Mesodermal cell (in vitro differentiated cells): ENCODE data around the gene XIRP1.

Experiments
- H3K27ac ChIP-seq: 2 replicates; pipeline ENCODE4 v1.7.0; 2013; ENCODE audit warnings: mild to moderate bottlenecking, low read depth, low read length, moderate library complexity; ENCODE audit not compliant: severe bottlenecking
- H3K36me3 ChIP-seq: 2 replicates; pipeline ENCODE4 v1.7.1; 2013; ENCODE audit warnings: mild to moderate bottlenecking, low read length, moderate library complexity; ENCODE audit not compliant: control insufficient read depth, insufficient read depth
- H3K4me1 ChIP-seq: one replicate; pipeline ENCODE4 v1.7.1; 2013; ENCODE audit warnings: mild to moderate bottlenecking, low read length; ENCODE audit not compliant: insufficient read depth, control insufficient read depth, poor library complexity, severe bottlenecking
- H3K4me3 ChIP-seq: 2 replicates; pipeline ENCODE4 v1.7.0; 2013; ENCODE audit warnings: low read length, control low read depth, mild to moderate bottlenecking; ENCODE audit not compliant: insufficient read depth, poor library complexity, severe bottlenecking; ENCODE audit errors: extremely low read depth
- H3K9me3 ChIP-seq: 2 replicates; pipeline ENCODE4 v1.7.1; 2013; ENCODE audit warnings: mild to moderate bottlenecking, low read length, moderate library complexity; ENCODE audit not compliant: control insufficient read depth
- WGBS, 2 experiments: methylation state at CpG; one replicate each; pipeline ENCODE4 v1.1.5; 2013; ENCODE audit warnings: missing lambda C conversion rate in 2 of 2; ENCODE audit not compliant: insufficient coverage in 2 of 2; 5-methylcytosine and 5-hydroxymethylcytosine counted together

Gene XIRP1

GRCh38 chr3:39193391-39193790, 996 bp upstream of the XIRP1 start:
- H3K4me1 ChIP-seq = peaks cover 44% of the 10 kb centered on the region
- H3K4me3 ChIP-seq = no peak overlapping the region
- H3K9me3 ChIP-seq = no peaks in the 10 kb centered on the region
- WGBS, 2 experiments = 75 to 92% methylated on average over 1 to 3 of the region's 7 CpGs
- H3K27ac ChIP-seq = peak overlapping the region; percentile 45
- no peaks in the 10 kb centered on the region for H3K36me3 ChIP-seq

- Histone ChIP-seq H3K4me3 (no peak overlapping the region), H3K36me3 (no peaks in the 10 kb centered on the region), H3K27ac (no peak overlapping the region), H3K9me3 (no peaks in the 10 kb centered on the region), H3K4me1 (peaks cover 40% of the 10 kb centered on the region)
- WGBS, 2 experiments = 80 to 84% methylated on average over 1 to 2 of the region's 3 CpGs
These were observed 622 bp downstream of the XIRP1 start for GRCh38 chr3:39191773-39192172.

DNA sequence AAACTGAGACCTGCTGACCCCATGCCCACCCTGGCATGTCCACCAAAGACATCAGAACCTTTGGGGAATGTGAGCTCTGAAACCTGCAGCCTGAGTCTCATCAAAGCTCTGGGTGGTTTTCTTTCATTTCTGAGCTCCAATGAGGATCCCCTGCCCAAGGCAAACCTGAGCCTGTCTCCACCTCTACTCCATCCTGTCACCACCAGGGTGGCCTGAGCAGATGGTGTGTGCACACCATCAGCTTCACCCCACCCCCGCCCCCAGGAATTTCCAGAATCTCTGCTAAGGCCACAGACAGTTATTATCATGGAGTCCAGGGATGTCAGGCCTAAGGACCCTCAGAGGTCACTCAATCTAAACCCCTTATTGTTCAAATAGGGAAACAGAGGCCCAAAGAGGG, 1.3 kb downstream of the XIRP1 start:
- Histone ChIP-seq H3K36me3 (no peaks in the 10 kb centered on the region), H3K9me3 (no peaks in the 10 kb centered on the region), H3K27ac (no peak overlapping the region), H3K4me1 (peaks cover 36% of the 10 kb centered on the region), H3K4me3 (no peak overlapping the region)
- no CpG with 5 or more reads among the region's 1 CpG for WGBS, 2 experiments

DNA sequence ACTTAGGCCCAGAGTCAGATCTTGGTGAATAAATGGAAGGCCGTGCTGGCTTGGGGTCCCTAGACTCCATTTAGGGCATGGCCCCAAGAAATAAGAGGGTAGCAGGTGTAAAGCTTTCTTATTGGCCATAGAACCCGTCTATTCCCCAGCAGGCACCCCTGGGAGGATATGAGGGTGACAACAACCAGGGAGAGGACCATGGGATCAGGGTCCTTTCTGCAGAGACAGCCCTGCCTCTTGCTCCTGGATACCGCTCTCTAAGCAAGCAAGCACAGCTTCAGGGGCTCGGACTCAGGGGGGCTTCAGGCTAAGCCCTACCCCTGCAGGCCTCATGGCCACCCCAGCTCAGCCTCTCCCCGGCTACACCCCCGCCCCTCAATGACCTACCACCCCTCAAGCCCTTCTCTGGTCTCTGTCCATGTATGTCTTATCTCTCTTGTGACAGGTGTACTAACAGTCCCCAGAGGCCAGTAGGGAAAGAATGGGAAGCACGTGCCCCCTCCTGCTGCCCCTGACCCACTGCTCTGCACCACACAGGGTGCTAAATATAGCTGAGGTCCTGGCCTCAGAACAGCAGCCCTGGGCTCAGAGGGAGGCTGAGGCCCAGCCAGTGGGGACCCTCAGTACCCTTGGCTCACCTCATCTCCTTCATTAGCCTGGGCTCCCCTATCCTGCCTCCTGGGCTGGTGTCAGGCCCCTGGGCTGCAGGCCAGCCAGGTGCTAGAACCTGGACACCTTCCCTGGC, 1.9 kb downstream of the XIRP1 start:
- WGBS, 2 experiments = 67 to 76% methylated on average over 3 to 5 of the region's 7 CpGs

DNA sequence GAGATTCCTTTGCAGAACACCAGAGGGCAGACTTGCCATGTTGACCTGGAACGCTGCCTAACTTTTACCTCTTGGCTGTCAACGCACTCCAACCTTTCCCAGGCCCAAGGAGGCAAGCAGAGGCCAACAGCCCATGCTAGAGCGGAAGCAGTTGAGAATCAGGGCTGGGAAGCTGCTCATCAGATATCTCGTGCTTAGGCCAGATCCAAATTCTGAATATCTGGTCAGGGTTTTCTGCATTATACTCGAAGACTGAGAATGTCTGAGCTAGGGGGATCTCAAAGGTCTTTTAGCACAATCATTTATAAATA, 2.5 kb downstream of the XIRP1 start:
- Histone ChIP-seq H3K36me3 (no peaks in the 10 kb centered on the region), H3K9me3 (no peaks in the 10 kb centered on the region), H3K4me3 (no peak overlapping the region), H3K27ac (peak overlapping the region; percentile 8), H3K4me1 (peaks cover 36% of the 10 kb centered on the region)
- 8 to 20% methylated on average over 2 of the region's 5 CpGs for WGBS, 2 experiments

More for the DNA sequence above, 1.9 kb downstream of the XIRP1 start:
- Histone ChIP-seq H3K9me3 (no peaks in the 10 kb centered on the region), H3K4me3 (no peak overlapping the region), H3K4me1 (peaks cover 36% of the 10 kb centered on the region), H3K36me3 (no peaks in the 10 kb centered on the region), H3K27ac (peak overlapping the region; percentile 8)

DNA sequence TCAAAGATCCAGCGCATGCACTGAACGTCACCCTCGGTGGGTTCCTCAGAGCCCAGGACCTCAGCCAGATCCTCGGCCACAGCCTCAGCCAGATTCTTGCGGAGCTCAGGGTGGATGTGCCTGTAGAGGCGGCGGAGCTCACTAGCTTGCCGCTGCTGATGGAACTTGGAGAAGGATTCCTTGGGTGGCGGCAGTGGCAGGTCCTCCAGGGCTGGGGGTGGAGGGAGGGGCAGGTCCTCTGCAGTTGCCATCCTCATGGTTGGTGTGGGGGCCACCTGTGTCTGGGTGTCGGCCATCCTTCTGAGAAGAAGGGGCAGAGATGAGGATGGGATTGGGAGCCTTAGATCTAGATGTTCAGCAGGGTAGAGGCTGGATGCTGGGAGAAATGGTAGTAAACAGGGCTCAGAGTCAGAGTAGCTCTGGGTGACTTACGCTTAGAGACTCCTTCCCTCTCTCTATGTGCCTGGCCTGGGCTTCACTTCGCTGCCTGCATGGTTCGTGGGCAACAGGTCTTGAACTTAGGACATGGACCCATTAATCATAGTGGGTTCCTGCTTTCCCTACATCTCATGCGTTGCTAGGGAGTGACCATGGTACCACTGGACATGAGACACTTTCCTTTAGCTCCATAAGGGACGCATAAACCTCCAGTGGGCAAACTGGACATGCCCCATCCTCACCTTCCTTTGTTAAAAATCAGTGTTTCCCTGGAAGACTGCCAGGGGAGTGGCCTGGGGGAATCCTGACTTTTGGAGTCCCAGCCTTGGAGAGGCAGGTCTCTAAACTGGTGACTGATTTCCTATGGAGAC, 3.0 kb downstream of the XIRP1 start:
- Histone ChIP-seq H3K4me3 (no peak overlapping the region), H3K4me1 (peaks cover 36% of the 10 kb centered on the region), H3K27ac (no peak overlapping the region), H3K36me3 (no peaks in the 10 kb centered on the region), H3K9me3 (no peaks in the 10 kb centered on the region)
- 83 to 87% methylated on average over 11 to 15 of the region's 15 CpGs for WGBS, 2 experiments

DNA sequence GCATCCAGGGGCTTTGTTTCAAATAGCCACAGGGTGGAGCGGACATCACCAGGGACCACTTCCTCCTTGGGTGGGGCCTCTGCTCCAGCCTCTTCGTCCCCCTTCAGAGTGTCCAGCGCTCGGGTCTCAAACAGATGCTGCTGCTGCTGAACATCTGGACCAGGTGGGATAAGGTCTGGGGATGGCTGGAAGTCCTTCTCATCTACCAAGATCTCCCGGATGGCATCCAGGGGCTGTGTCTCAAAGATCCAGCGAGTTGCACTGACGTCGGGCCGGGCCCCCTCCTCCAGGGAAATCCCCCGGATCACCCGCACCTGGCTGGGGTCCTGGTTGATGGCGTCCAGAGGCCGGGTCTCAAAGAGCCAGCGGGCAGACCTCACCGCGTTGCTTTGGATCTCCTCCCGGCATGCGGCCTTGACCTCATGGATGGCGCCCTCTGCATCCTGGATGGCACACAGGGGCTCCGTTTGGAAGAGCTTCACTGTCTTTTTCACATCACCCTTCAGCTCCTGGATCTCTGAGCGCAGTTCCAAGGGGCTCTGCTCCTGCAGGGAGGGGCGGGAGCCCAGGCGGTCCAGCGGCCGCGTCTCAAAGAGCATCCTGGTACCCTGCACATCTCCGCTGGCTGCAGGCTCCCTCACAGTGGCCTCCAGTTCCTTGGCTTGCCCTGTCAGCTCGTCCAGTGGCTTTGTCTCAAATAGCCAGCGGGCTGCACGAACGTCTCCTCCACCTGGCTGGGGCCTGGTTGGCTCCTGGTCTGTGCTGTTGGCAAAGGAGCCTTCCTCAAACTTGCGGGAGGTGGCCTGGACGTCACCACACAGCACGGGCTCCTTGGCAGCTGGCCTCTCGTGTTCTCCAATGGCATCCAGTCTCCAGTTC, 3.9 kb downstream of the XIRP1 start:
- Histone ChIP-seq H3K27ac (no peak overlapping the region), H3K36me3 (no peaks in the 10 kb centered on the region), H3K9me3 (no peaks in the 10 kb centered on the region), H3K4me1 (peaks cover 31% of the 10 kb centered on the region), H3K4me3 (no peak overlapping the region)
- WGBS, 2 experiments = 93 to 94% methylated on average over 31 to 33 of the region's 35 CpGs

DNA sequence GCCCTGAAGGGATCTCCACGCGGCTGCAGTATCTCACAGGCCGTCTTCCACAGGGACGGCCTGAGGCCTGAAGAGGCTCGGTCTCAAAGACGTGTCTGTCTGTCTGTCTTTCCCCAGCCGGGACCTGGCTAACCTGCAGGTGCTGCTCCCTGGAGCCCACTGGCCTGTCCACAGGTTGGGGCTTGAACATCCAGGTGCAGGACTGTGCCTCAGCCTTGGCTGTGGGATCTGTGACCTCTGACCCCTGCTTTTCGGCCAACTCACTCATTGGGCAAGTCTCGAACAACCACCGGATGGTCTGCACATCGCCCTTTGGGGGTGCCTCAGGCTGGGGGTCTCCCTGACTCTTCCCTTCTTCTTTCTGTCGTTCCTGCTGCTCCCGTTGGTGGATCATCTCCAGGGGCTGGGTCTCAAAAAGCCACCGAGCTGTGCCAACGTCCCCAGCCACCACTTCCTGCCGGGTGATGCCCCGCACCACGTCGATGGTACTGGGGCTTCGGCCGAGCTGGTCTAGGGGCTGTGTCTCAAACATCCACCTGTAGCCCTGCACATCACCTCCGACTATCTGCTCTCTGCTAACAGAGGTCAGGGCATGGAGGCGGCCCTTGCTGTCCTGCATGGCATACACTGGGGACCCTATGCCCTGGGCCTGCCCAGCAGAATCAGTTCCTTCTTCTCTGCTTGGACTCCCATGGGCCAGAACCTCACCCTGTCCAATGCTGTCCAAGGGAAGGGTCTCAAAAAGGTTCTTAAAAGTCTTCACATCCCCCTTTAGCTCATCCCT, 4.8 kb downstream of the XIRP1 start:
- Histone ChIP-seq H3K4me1 (peaks cover 22% of the 10 kb centered on the region), H3K4me3 (no peak overlapping the region), H3K27ac (no peak overlapping the region), H3K9me3 (no peaks in the 10 kb centered on the region), H3K36me3 (no peaks in the 10 kb centered on the region)
- WGBS, 2 experiments = 92 to 96% methylated on average over 22 to 23 of the region's 23 CpGs

DNA sequence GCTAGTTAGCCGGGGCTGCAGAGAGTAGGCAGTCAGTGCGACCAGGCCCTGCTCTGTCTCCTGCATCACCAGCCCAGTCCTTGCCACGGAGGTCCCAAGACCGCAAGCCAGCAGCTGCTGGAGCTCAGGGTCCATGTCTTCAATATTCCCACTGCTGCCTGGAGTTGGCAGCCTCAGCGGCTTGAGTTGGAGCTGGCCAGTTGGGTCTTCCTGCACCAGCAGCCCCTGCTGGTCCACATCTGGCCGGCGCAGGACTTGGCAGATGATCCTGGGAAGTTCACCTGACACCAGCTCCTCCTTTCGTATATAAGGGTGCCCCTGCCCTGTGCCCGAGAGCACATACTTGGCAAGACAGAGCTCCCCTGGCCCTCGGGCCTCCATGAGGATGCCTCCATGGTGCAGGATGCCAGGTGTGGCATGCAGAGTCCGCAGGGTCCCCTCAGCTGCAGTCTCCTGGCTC, 5.7 kb downstream of the XIRP1 start:
- Histone ChIP-seq H3K4me3 (no peak overlapping the region), H3K9me3 (no peaks in the 10 kb centered on the region), H3K27ac (no peak overlapping the region), H3K36me3 (no peaks in the 10 kb centered on the region), H3K4me1 (peaks cover 15% of the 10 kb centered on the region)
- WGBS, 2 experiments = 91 to 95% methylated on average over 9 to 11 of the region's 11 CpGs
